Prostate gland (tissue), 2 donors: ENCODE results near the gene WWC2. TPM values are rescaled to one million over a fixed set of nuclear protein-coding genes. Genes with fewer than 3 reads are reported as not detected.

ENCODE experiments used
- DNase-seq: peaks from one replicate; pipeline ENCODE4 v3.0.0-alpha.2; 2019; ENCODE audit warnings: low spot score
- H3K27ac ChIP-seq, 2 donors: fragments of 200-600 bp; sonication (generic); 2 replicates each; pipeline ENCODE4 v1.5.1; 2017 to 2019
- H3K27me3 ChIP-seq: fragments of 200-600 bp; sonication (generic); replicated peaks from 2 replicates; pipeline ENCODE4 v1.5.1; 2019; ENCODE audit not compliant: insufficient read depth
- H3K36me3 ChIP-seq, 2 donors: fragments of 200-600 bp; sonication (generic); 1 replicate in 1 of 2; 2 replicates in 1 of 2; pipeline versions ENCODE4 v1.5.1 to v1.8.1; 2017 to 2019
- H3K4me1 ChIP-seq: fragments of 200-600 bp; sonication (generic); replicated peaks from 2 replicates; pipeline ENCODE4 v1.5.1; 2019
- H3K4me3 ChIP-seq, 2 donors: fragments of 200-600 bp; sonication (generic); 2 replicates each; pipeline ENCODE4 v1.5.1; 2017 to 2019
- H3K9me3 ChIP-seq: fragments of 200-600 bp; sonication (generic); 2 replicates; pipeline ENCODE4 v1.5.1; 2017
- CTCF ChIP-seq, 4 experiments: fragments of 200-600 bp in 2 of 4; fragments of 450-650 bp in 2 of 4; sonication (generic) in 2 of 4; IDR thresholded peaks; 1 replicate in 3 of 4; 2 replicates in 1 of 4; pipeline ENCODE4 v1.5.1; 2016 to 2019; ENCODE audit warnings: antibody characterized with exemption in 4 of 4, mild to moderate bottlenecking in 2 of 4, moderate library complexity in 2 of 4
- POLR2A ChIP-seq: fragments of 450-650 bp; IDR thresholded peaks from one replicate; pipeline ENCODE4 v1.6.1; 2016; ENCODE audit warnings: antibody characterized with exemption, mild to moderate bottlenecking
- POLR2AphosphoS5 ChIP-seq: sonication (generic); formaldehyde crosslinking; IDR thresholded peaks from one replicate; pipeline ENCODE4 v1.6.1; 2017; ENCODE audit warnings: antibody characterized with exemption
- WGBS: methylation state at CpG from one replicate; pipeline ENCODE4 v1.1.5; 2018; 5-methylcytosine and 5-hydroxymethylcytosine counted together
- intact Hi-C: fragments of 100-400 bp; cut with DNase I; formaldehyde crosslinking; loops from one replicate; pipeline ENCODE4 v1.14.2; 2022
- total RNA-seq, 2 donors: library from RNA; depleted of rRNA; stranded (reverse); fragments of >200 nt; gene quantifications; one replicate each; pipeline ENCODE4 v1.1.0, GENCODE V29; 2016

WWC2 gene
- total RNA-seq, 2 donors from 2014 or later = 17.6 to 44.1 TPM

- Histone ChIP-seq H3K4me1 (no peaks in the 10 kb centered on the region), H3K9me3 (no peaks in the 10 kb centered on the region), H3K4me3 (no peak overlapping the region), H3K27me3 (no peaks in the 10 kb centered on the region), H3K36me3 (no peaks in the 10 kb centered on the region), H3K27ac (no peak overlapping the region)
- no peak for TF ChIP-seq CTCF (IDR thresholded peaks at IDR 0.05)
- DNase-seq = no peak
- intact Hi-C loops = no loop called here
- 91% methylated on average over 4 of the region's 4 CpGs for WGBS
Observed at GRCh38 chr4:183362036-183362435, 263.0 kb downstream of the WWC2 start.

GRCh38 chr4:183362916-183363542 is 264.0 kb downstream of the WWC2 start:
- Histone ChIP-seq H3K4me3 (no peak overlapping the region), H3K27me3 (no peaks in the 10 kb centered on the region), H3K36me3 (no peaks in the 10 kb centered on the region), H3K27ac (no peak overlapping the region), H3K4me1 (no peaks in the 10 kb centered on the region), H3K9me3 (no peaks in the 10 kb centered on the region)
- WGBS = 74% methylated on average over 15 of the region's 15 CpGs
- no peak for TF ChIP-seq POLR2AphosphoS5
- no peak for TF ChIP-seq CTCF (IDR thresholded peaks at IDR 0.05)
- no peak for TF ChIP-seq POLR2A
- intact Hi-C loops = no loop called here
- DNase-seq = no peak

- no peaks in the 10 kb centered on the region for H3K9me3 ChIP-seq
- H3K27me3 ChIP-seq = no peaks in the 10 kb centered on the region
- no peaks in the 10 kb centered on the region for H3K36me3 ChIP-seq
- no peak overlapping the region for H3K27ac ChIP-seq
- no peaks in the 10 kb centered on the region for H3K4me1 ChIP-seq
- TF ChIP-seq CTCF (IDR thresholded peaks at IDR 0.05) = no peak
- TF ChIP-seq POLR2A = no peak
- no peak for TF ChIP-seq POLR2AphosphoS5
- 81% methylated on average over 10 of the region's 10 CpGs for WGBS
- intact Hi-C loops = no loop called here
- no peak for DNase-seq
- H3K4me3 ChIP-seq = no peak overlapping the region
Observed at GRCh38 chr4:183364025-183364424, 265.0 kb downstream of the WWC2 start.

GRCh38 chr4:183366206-183366835 is 267.3 kb downstream of the WWC2 start:
- H3K36me3 ChIP-seq = no peaks in the 10 kb centered on the region
- DNase-seq = no peak

More at GRCh38 chr4:183366206-183366835, 267.3 kb downstream of the WWC2 start:
- Histone ChIP-seq H3K9me3 (no peaks in the 10 kb centered on the region), H3K4me3 (no peak overlapping the region), H3K4me1 (no peaks in the 10 kb centered on the region), H3K27ac (no peak overlapping the region), H3K27me3 (no peaks in the 10 kb centered on the region)
- 89% methylated on average over 16 of the region's 16 CpGs for WGBS
- intact Hi-C loops = no loop called here
- TF ChIP-seq POLR2AphosphoS5 = no peak
- no peak for TF ChIP-seq CTCF (IDR thresholded peaks at IDR 0.05)
- TF ChIP-seq POLR2A = no peak
